GM21367 (cell line): ENCODE results near the gene RPL31.

ENCODE experiments used
- ATAC-seq: cut with Tn5 transposase; IDR thresholded peaks from one replicate; pipeline ENCODE4 v1.9.1; 2021; ENCODE audit not compliant: unreplicated experiment

RPL31 gene

DNA sequence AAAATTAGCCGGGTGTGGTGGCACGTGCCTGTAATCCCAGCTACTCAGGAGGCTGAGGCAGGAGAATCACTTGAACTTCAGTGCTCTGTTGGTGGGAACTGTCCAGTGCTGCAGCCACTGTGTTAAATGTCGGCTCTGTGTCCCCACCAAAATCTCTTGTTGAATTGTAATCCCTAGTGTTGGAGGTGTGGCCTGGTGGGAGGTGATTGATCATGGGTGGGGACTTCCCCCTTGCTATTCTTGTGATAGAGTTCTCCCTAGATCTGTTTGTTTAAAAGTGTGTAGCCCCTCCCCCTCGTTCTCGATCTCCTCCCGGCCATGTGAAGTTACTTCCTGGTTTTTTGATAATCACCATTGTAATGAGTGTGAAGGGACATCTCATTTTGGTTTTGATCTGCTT, 9.8 kb upstream of the RPL31 start:
- ATAC-seq: no peak

DNA sequence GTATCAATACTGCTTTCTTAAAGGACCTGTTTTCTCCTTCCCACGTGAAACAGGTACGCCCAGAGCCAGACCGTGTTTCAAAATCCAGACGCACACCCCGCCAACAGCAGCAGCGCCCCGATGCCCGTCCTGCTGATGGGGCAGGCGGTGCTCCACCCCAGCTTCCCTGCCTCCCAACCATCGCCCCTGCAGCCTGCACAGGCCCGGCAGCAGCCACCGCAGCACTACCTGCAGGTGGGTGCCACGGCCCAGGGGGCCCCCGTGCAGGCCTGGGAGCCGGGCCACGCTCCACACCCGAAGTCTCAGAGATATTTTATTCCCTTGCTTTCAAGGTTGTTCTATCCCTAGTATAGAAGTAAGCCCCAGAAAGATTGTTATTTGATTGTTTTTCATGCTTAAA, 8.8 kb upstream of the RPL31 start:
- no peak for ATAC-seq

DNA sequence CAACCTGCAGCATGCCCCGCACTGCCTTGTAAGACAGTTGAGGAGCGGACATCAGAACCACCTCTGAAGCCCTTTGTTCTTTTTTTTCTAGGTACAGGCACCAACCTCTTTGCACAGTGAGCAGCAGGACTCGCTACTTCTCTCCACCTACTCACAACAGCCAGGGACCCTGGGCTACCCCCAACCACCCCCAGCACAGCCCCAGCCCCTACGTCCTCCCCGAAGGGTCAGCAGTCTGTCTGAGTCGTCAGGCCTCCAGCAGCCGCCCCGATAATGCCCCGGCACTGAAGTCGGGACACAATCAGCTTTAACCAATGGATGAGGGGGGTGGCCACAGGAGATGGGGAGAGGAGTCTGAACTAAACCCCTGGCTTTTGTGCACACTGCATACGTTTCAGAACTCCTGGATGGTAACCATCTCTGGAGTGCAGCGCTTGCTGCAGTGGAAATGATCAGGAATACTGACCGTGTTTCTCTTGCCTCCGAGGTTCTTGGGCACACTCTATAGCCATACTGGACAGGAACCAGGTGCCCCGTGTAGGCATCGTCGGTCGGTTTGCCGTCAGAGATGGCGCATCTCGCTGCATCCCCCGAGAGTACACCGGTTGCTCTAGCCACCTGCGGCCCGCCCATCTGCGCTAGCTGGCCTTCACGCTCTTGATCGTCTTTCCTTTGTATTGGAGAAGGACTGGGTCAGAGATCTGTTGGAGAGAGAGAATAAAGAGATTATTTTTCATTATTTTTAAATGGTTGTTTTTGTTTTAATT, 6.6 kb upstream of the RPL31 start:
- ATAC-seq: no peak

DNA sequence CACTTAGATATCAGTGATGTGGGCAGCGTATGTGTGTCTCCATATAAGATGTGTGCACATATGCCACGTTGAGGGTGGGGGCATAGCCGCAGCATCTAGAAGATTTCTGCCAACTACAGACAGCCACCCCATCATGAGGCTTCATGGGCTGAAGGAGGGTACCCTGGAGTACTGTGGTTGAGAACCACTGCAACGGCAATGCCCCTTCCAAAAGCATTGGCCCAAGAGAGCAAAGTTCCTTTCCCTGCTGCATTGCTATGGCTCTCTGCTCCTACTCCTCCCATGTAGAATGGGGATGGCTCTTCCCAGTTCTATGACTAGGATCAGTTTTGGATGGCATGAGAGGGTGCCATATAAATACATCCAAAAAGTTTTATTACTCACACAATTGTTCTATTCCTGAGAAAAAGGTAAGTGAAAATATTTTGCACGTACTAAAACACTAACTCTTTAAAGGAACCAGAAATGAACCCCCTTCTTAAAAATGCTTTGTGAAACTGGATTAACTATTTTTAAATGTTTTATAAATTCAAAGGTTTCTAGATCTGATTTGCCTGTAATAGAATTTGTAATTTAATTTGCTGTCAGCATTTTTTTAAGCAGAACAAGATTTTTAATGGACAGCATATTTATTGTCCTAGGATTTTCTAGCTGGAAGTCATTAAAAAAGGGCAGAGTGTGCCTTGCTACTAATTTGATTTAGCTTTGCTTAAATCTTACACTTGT, 4.4 kb upstream of the RPL31 start:
- no peak for ATAC-seq

DNA sequence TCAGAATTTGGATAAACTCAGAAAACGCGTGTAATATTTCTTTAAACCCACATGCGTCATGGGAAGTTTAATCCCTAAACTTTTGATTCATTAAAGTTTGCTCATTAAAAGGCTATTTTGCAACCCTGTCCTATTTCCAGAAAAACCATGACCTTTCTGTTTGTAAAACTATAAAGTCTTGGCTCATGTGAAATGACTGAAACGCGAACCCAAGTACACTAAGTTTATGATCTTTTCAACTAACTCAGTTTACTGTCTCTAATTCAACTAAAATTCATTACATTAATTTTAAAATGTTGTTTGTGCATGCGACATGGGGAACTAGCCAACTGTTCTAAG, 3.9 kb upstream of the RPL31 start:
- no peak for ATAC-seq

DNA sequence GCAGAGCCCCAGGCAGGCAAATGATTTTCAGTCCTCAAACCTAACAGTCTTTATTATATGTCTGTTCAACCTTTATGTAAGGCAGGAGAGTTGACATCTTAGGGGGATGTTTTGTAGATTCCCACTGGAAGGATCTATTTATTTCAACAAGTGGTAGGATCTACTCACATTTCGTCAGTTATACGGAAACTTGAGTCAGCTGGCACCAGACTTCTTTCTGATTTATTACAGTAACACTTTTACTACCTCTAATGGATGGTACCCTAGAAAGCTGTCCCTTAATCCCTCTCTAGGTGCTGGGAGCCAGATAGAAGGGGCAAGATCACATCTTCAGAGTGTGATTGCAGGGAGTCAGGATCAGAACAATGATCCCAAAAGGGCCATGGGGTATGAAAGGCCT, 2.1 kb upstream of the RPL31 start:
- ATAC-seq: no peak

DNA sequence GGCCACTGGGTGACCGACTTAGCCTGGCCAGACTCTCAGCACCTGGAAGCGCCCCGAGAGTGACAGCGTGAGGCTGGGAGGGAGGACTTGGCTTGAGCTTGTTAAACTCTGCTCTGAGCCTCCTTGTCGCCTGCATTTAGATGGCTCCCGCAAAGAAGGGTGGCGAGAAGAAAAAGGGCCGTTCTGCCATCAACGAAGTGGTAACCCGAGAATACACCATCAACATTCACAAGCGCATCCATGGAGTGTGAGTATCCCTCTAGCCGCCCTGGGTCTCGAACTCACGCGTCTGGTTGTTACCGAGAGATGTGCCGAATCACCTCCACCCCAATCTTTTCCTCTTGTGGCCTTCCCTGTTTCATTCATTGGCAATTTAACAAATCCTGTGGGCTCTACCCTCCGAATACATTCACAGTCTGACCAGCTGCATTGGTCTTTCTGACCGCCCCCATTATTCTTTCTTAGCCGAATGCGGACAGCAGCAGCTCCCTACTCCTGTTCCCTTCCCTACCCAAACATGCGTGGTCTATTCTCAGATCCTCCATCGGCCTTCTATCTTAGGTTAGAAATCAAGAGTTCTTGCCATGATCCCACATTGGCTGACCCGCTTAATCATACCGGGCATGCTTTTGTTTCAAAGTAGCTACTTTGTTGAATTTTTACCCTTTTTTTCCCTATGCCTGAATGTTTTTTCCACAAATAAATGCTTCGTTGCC, 631 bp downstream of the RPL31 start:
- ATAC-seq: no peak

DNA sequence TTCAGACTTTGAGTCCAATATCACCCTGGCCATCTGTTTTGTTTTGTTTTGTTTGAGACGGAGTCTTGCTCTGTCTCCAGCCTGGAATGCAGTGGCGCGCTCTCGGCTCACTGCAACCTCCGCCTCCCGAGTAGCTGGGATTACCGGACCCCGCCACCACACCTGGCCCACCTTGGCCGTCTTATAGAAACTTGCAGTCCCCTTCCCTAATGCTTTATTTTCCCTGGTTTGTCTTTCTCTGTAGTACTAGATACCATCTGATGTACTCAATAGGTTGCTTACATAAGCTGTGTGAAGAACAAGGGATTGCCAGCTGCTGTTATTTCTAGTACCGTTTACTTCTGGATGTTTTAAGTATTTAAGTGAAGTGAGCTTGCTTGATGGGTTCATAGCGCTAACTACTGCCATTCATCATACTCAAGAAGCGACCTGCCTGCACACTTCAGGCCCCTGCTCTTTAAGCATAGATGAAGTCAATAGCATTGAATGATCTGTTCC, 1.2 kb downstream of the RPL31 start:
- ATAC-seq: no peak

DNA sequence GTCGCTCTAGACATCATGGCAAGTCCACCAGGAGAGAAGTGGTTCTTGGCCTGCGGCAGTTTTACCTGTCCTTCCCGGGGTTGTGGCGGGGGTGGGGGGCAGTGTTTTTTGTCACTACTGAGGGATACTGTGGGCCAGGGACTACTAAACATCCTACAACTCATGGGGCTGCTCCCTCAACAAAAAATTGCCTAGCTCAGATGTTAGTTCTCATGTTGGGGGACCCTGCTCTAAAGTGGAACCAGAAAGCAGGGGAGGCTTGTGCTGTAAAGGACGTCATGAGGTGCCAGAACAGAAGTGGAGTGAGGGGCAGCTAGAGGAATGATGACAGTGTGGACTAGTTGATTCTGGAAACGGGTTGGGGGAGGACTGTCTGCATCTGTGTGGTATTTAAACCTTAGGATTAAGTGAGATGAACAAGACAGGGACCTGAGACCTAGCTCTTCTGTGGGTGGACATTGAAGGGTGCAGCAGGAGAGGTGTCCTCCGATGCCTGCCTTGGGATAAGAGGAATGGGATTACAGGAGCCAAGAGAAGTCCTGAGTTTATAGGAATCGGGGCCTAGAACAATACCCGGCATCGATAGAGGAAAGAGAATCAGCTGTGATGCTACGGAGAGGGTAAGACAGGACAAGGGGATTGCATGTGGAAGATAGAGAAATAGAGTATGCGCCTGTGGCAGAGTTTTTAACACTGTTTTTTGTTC, 2.7 kb downstream of the RPL31 start:
- ATAC-seq: no peak

DNA sequence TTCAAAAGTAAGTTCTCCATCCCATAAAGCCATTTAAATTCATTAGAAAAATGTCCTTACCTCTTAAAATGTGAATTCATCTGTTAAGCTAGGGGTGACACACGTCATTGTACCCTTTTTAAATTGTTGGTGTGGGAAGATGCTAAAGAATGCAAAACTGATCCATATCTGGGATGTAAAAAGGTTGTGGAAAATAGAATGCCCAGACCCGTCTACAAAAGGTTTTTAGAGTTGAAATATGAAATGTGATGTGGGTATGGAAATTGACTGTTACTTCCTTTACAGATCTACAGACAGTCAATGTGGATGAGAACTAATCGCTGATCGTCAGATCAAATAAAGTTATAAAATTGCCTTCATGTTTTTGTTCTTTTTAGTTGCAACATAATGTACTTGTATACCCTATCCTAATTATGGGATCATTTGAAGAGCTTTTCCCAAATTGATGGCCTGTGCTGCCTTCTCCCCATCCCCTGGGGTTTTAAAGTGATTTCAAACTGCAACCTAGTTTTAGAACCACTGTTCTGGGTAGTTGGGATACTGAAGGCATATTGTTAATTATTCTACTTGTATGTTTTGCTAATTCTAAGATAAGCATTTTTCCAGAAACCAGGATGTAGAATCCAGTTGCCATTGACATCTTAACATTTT, 4.1 kb downstream of the RPL31 start:
- ATAC-seq: no peak

DNA sequence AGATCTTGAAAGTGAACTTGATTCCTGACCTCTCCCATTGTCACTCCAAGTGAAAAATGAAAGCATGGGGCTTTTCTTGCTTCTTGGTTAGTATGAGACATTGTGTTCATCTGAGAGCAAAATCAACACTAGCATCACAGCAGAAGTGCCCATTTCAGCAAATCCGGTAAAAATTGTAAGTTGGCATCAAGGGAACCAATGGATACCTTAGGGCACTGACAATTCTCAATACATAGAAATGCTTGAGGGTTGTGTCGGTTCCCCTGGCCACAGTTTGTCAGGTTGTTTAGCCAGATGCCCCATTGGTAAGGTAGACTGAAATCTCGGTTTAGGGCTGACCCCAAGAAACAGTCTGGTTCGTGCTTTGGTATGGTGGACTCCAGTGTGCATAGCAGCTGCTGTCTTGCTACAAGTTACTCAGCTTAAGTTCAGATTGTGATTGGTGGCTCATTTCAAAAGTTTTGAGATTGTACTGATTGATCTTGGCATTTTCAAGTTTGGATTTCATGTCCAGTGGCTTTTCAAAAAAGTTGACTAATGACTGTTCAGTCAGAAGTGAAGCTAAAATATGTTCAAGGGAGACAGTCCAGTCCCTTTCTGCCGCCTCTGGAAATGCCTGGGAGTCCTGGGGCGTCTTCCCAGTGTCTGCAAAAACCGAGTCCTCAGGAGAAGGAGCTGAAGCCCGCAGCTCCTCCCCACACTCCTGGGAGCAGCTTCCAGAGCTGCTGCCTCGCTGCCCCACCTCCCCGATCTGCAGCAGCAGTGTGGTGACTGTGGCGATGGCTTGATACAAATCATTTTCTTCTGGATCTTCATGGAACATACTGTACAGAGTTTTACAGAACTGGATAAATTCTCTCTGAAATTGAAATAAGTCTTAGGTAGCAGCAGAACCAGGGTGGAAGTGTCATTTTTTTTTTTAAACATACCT, 5.6 kb downstream of the RPL31 start:
- ATAC-seq: no peak

DNA sequence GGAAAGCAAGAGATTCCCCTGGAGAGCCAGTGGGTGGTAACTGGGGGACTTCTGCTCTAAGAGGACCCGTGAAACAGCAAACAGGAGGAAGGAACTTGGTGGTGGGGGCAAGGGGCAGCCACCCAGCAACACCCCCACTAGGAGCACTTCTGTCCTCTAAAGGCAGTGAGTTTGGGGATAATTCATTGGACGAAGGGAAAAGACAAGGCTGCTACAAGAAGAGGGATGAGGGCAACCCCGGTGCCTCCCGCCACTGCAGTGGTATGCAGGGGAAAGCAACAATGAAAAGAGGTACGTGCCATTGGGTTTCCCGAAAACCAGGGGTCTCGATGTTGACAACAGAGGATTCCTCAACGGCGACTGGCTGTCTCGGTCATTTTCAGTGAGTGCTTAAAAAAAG, 9.1 kb downstream of the RPL31 start:
- ATAC-seq: no peak

DNA sequence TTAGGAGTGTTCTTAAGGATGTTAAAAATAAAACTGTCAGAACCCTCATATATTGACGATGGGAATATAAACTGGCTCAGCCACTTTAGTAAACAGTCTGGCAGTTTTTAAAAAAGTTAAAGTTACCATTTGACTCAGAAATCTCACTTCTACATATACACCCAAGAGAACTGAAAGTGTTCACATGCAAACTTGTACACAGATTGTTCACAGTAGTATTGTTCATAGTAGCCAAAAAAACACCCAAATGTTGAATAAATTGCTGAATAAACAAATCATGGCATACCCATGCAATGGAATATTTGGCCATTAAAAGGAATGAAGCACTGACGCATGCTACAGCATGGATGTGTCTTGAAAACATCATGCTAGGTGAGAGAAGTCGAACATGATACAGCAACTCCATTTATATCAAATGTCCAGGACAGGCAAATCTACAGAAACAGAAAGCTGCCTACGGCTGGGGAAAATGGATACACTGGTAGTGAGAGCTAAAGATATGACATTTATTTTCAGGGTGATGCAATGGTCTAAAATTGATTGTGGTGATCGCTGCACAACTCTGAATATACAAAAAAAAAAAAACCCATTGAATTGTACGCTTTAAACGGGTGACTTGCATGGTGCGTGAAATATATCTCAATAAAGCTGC, 10.1 kb downstream of the RPL31 start:
- ATAC-seq: peak; percentile 92

DNA sequence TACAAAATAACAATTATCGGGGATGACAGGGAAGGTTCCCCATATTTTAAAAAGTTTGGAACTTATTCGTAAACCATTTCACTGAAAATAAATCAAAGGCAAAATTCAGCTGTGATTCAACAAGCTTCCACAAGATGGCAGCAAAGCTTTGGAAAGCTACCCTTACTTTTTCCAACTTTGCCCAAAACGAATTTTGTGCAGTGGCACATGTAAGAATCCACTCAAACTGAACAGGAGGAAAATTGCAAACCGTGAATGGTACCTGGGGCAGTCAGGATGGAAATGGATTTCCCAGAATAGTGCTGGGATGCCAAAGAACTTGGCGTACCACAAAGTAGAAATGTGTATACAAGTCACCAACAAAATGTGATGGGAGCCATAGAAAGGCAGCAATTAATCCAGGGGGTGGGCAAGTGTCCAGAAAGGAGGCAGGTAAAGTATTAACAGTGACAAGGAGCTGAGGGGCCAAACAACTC, 10.7 kb downstream of the RPL31 start:
- ATAC-seq: no peak

DNA sequence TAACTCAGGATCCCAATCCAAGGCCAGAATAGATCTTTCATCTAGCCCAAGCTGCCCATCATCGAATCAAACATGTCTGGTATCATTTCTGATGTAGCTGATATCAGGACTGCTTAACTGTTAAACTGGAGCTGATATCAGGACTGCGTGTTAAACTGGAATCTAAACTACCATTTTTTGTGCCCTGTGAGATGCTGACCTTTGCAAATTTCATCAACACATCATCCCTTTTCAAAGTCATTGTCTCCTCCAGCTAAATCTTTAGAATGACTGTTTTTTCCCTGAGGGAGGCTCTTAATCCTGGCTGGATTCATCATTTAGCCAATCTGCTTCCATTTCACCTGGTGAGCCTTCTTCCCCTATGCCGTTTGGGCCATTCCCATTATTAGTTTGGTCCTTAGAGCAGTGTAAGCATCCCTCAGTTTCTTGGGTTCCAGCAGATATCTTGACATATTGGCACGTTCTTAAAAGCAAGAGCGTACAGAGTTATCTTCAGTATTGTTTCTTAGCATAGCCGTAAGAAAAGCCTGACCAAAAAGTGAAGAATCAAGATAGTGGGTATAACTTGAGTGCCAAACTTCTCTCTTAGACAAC, 12.3 kb downstream of the RPL31 start:
- ATAC-seq: no peak

DNA sequence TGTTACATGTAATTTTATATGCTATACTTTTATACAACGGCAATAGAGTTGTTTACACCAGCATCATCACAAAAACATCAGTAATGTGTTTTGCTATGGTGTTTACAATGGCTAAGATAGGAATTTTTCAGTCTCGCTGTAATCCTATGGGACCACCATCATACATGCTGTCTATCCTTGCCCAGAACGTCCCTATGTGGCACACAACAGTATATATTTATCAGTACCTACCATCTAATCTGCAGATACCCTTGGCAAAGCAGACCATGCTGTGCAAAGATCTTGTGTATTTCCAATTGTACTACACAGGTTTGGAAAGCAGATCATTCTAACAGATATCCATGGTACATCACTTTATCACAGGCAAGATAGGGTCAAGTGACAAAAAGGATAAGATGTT, 15.3 kb downstream of the RPL31 start:
- no peak for ATAC-seq

DNA sequence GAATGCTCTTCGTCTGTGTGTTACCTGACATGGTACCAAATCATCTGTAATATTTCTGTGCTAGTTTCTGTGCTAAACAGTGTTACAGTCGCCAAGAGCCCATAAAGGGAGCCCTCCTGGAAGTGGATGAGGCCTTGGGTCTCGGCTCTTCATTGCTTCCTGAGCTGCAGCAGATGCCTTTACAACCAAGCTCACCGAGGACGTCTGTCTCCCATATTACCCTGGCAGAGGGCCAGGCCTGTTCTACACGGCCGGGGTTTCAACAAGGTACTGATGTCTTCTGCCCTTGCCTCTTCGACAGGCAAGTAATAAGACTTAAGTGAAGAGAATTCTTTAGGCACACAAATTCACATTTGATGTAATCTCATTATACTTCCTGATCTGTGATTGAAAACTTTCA, 16.8 kb downstream of the RPL31 start:
- no peak for ATAC-seq

DNA sequence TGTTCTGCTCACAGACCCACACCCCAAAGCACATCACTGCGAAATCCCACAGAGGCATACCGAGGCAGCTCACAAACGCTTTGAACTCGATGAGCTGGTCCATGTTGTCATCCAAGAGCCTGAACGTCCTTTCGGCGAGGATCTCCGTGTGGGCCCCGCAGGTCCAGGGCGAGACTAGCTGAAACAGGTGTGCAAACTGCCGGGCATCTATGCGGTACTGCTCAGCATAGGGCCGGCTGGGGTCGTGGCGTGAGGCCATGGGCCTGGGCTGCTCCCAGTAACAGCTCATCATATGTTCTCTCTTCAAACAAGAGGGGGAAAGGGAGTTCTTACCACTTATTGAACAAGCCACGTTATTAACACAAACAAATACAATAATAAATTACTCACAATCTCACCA, 20.1 kb downstream of the RPL31 start:
- no peak for ATAC-seq
